HCT116 (cell line): ENCODE results near the gene SLC12A3. TPM values are rescaled to one million over a fixed set of nuclear protein-coding genes. Genes with fewer than 3 reads are reported as not detected.

Experiments used
- ATAC-seq: fragments of 200-7000 bp; cut with Tn5 transposase; 2 replicates; pipeline ENCODE4 v1.9.1; 2020; ENCODE audit warnings: mild to moderate bottlenecking, moderate library complexity
- BruUV-seq: library from RNA; stranded (reverse); fragments of 400-500 nt; replicated peaks from 2 replicates; lab custom pipeline; 2021; lab: Mats Ljungman, UMichigan
- CTCF ChIA-PET: fragments of 300-600 bp; sonication (Branson Sonifier 250); formaldehyde crosslinking; loops from one replicate; lab custom pipeline; 2021; ENCODE audit warnings: antibody characterized with exemption; lab: Charles Lee
- POLR2A ChIA-PET: fragments of 300-600, 350-600 bp; sonication (Branson Sonifier 250); formaldehyde crosslinking; loops from one replicate; lab custom pipeline; 2021; ENCODE audit warnings: antibody characterized with exemption; lab: Charles Lee
- RAD21 ChIA-PET, 2 experiments: fragments of 300-600 bp; sonication (Branson Sonifier 250); formaldehyde crosslinking; loops; one replicate each; lab custom pipeline; 2023; ENCODE audit warnings: low total read pairs in 2 of 2; ENCODE audit not compliant: uncharacterized antibody in 2 of 2, unreplicated experiment in 2 of 2, low non-redundant PET in 1 of 2; lab: Charles Lee
- DNase-seq: peaks from one replicate; pipeline ENCODE4 v3.0.0-alpha.2; 2010; ENCODE audit warnings: low read depth, low spot score
- H2AFZ ChIP-seq: fragments of 200-600 bp; shearing (Covaris generic), sonication (generic); 2 replicates; pipeline ENCODE4 v1.6.1; 2017; ENCODE audit warnings: low read depth, mixed run types, mixed read lengths, antibody characterized with exemption, low read length; ENCODE audit not compliant: poor library complexity, severe bottlenecking
- H3K27ac ChIP-seq: 2 replicates; pipeline ENCODE4 v1.5.1; 2012; ENCODE audit warnings: low read depth, low read length
- H3K27me3 ChIP-seq: fragments of 200-600 bp; sonication (generic); 2 replicates; pipeline ENCODE4 v1.6.1; 2016; ENCODE audit warnings: mixed run types, low read length, mixed read lengths; ENCODE audit not compliant: insufficient read depth
- H3K36me3 ChIP-seq, 2 experiments: fragments of 200-500 bp in 1 of 2; fragments of 200-600 bp in 1 of 2; sonication (Bioruptor generic) in 1 of 2; sonication (generic) in 1 of 2; 2 replicates each; pipeline versions ENCODE4 v1.5.1 to v1.6.1; 2014 to 2016; ENCODE audit warnings: low read length in 2 of 2, inconsistent platforms in 1 of 2, mixed read lengths in 1 of 2, mixed run types in 1 of 2; ENCODE audit not compliant: insufficient read depth in 2 of 2, control insufficient read depth in 1 of 2
- H3K4me1 ChIP-seq, 2 experiments: fragments of 200-600 bp in 1 of 2; sonication (generic) in 1 of 2; 2 replicates each; pipeline versions ENCODE4 v1.5.1 to v1.6.1; 2012 to 2017; ENCODE audit warnings: low read length in 2 of 2, inconsistent platforms in 1 of 2, mild to moderate bottlenecking in 1 of 2, mixed read lengths in 1 of 2, mixed run types in 1 of 2, moderate library complexity in 1 of 2; ENCODE audit not compliant: insufficient read depth in 2 of 2, control insufficient read depth in 1 of 2
- H3K4me2 ChIP-seq: fragments of 200-600 bp; sonication (generic); 2 replicates; pipeline ENCODE4 v1.6.1; 2017; ENCODE audit warnings: mixed run types, low read length, mixed read lengths
- H3K4me3 ChIP-seq, 2 experiments: fragments of 200-600 bp in 1 of 2; sonication (generic) in 1 of 2; replicated peaks in 1 of 2; 2 replicates each; pipeline ENCODE4 v1.5.1; 2011 to 2016; ENCODE audit warnings: low read length in 2 of 2, control low read depth in 1 of 2, low read depth in 1 of 2, mild to moderate bottlenecking in 1 of 2, mixed read lengths in 1 of 2, mixed run types in 1 of 2
- H3K79me2 ChIP-seq: fragments of 200-600 bp; sonication (generic); 2 replicates; pipeline ENCODE4 v1.6.1; 2017; ENCODE audit warnings: mild to moderate bottlenecking, mixed run types, low read length, moderate library complexity, mixed read lengths; ENCODE audit not compliant: insufficient read depth
- H3K9ac ChIP-seq: fragments of 200-600 bp; sonication (generic); 2 replicates; pipeline ENCODE4 v1.6.1; 2016; ENCODE audit warnings: low read length, mixed read lengths
- H3K9me2 ChIP-seq: fragments of 200-600 bp; sonication (generic), shearing (Covaris generic); 2 replicates; pipeline ENCODE4 v1.6.1; 2017; ENCODE audit warnings: mixed run types, mild to moderate bottlenecking, moderate library complexity; ENCODE audit not compliant: insufficient read depth
- H3K9me3 ChIP-seq, 2 experiments: fragments of 200-500 bp in 1 of 2; fragments of 200-600 bp in 1 of 2; sonication (Bioruptor generic) in 1 of 2; sonication (generic) in 1 of 2; 2 replicates each; pipeline ENCODE4 v1.6.1; 2014 to 2017; ENCODE audit warnings: low read length in 2 of 2, mixed read lengths in 2 of 2, inconsistent platforms in 1 of 2, low read depth in 1 of 2, mild to moderate bottlenecking in 1 of 2, mixed run types in 1 of 2, moderate library complexity in 1 of 2; ENCODE audit not compliant: control insufficient read depth in 1 of 2, insufficient read depth in 1 of 2
- H4K20me1 ChIP-seq: fragments of 200-600 bp; sonication (generic), shearing (Covaris generic); 2 replicates; pipeline ENCODE4 v1.6.1; 2017; ENCODE audit warnings: mixed run types, mild to moderate bottlenecking, moderate library complexity; ENCODE audit not compliant: insufficient read depth
- CBX3 ChIP-seq: IDR thresholded peaks from 2 replicates; pipeline ENCODE4 v1.6.1; 2012; ENCODE audit warnings: low read depth
- CEBPB ChIP-seq: IDR thresholded peaks from 2 replicates; pipeline ENCODE4 v1.6.1; 2012; ENCODE audit warnings: low read depth
- EGR1 ChIP-seq: IDR thresholded peaks from 2 replicates; pipeline ENCODE4 v1.6.1; 2012; ENCODE audit warnings: low read depth
- ELF1 ChIP-seq: IDR thresholded peaks from 2 replicates; pipeline ENCODE4 v1.6.1; 2012; ENCODE audit warnings: low read depth, borderline replicate concordance
- EZH2phosphoT487 ChIP-seq: fragments of 200-600 bp; IDR thresholded peaks from 2 replicates; pipeline ENCODE4 v1.6.1; 2018; ENCODE audit warnings: antibody characterized with exemption, borderline replicate concordance
- FOSL1 ChIP-seq: IDR thresholded peaks from 2 replicates; pipeline ENCODE4 v1.6.1; 2012; ENCODE audit warnings: low read depth
- JUND ChIP-seq: IDR thresholded peaks from 2 replicates; pipeline ENCODE4 v1.6.1; 2012
- POLR2A ChIP-seq: IDR thresholded peaks from 2 replicates; pipeline ENCODE4 v1.7.0; 2011; ENCODE audit warnings: borderline replicate concordance; ENCODE audit not compliant: insufficient read depth, insufficient read length; ENCODE audit errors: extremely low read depth
- POLR2AphosphoS5 ChIP-seq: IDR thresholded peaks from 2 replicates; pipeline ENCODE4 v1.6.1; 2011; ENCODE audit warnings: mild to moderate bottlenecking, low read depth, low read length, moderate library complexity
- RAD21 ChIP-seq: IDR thresholded peaks from 2 replicates; pipeline ENCODE4 v1.6.1; 2012; ENCODE audit warnings: low read depth, mild to moderate bottlenecking
- SIN3A ChIP-seq: IDR thresholded peaks from 2 replicates; pipeline ENCODE4 v1.6.1; 2012; ENCODE audit warnings: low read depth
- SP1 ChIP-seq: IDR thresholded peaks from 2 replicates; pipeline ENCODE4 v1.6.1; 2012; ENCODE audit warnings: low read depth
- SRF ChIP-seq: IDR thresholded peaks from 2 replicates; pipeline ENCODE4 v1.6.1; 2012; ENCODE audit warnings: low read depth
- YY1 ChIP-seq: IDR thresholded peaks from 2 replicates; pipeline ENCODE4 v1.6.1; 2011; ENCODE audit warnings: low read length, low read depth, moderate library complexity, mild to moderate bottlenecking; ENCODE audit not compliant: insufficient replicate concordance; ENCODE audit errors: extremely low read depth
- intact Hi-C: fragments of 100-400 bp; cut with micrococcal nuclease; formaldehyde crosslinking; loops from 2 replicates; pipeline ENCODE4 v1.10.0; 2022
- total RNA-seq: library from RNA; stranded (reverse); gene quantifications from one replicate; pipeline ENCODE4 v1.2.1, GENCODE V29; 2021; ENCODE audit not compliant: unreplicated experiment
- TF ChIP-seq, protein P1 (sequence below): IDR thresholded peaks from 2 replicates; pipeline ENCODE4 v1.6.1; 2012
- TF ChIP-seq, protein P2 (sequence below): IDR thresholded peaks from 2 replicates; pipeline ENCODE4 v1.6.1; 2011; ENCODE audit warnings: mild to moderate bottlenecking, low read length, moderate library complexity; ENCODE audit not compliant: insufficient replicate concordance; ENCODE audit errors: extremely low read depth
- TF ChIP-seq, protein P3 (sequence below): IDR thresholded peaks from 2 replicates; pipeline ENCODE4 v1.6.1; 2012
- TF ChIP-seq, protein P4 (sequence below): IDR thresholded peaks from 2 replicates; pipeline ENCODE4 v1.6.1; 2012; ENCODE audit warnings: low read depth

Gene SLC12A3
- total RNA-seq, 1 experiment from 2014 or later: not detected

DNA sequence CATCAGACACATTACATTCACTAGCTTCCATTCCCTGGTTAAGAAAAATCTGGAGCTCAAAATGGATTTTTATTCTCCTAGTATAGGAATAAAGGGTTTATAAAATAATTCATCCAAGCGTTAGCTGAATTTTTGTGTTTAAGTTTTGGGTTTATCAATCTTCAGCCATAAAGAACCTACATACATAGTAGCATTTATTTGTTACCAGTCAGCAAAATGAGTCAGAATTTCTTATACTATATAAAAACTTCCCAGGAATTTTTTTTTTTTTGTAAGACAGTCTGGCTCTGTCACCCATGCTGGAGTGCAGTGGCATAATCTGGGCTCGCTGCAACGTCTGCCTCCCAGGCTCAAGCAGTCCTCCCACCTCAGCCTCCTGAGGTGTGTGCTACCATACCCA, 40.2 kb upstream of the SLC12A3 start:
- Histone ChIP-seq H3K79me2 (no peaks in the 10 kb centered on the region), H3K36me3 (peaks cover 7 to 11% of the 10 kb centered on the region in 2 experiments; a peak in 3 of 4 replicates), H3K27me3 (no peaks in the 10 kb centered on the region), H3K27ac (no peak overlapping the region), H3K4me1 (no peaks in the 10 kb centered on the region)
- ChIA-PET CTCF (no interaction called here), RAD21 (no interaction called here)
- ATAC-seq: no peak
- BruUV-seq: no TSS peak
- intact Hi-C loops: no loop called here
- TF ChIP-seq, protein P1, sequence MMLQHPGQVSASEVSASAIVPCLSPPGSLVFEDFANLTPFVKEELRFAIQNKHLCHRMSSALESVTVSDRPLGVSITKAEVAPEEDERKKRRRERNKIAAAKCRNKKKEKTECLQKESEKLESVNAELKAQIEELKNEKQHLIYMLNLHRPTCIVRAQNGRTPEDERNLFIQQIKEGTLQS: no peak
- TF ChIP-seq JUND: no peak
- no peak for TF ChIP-seq POLR2A
- TF ChIP-seq YY1: no peak
- TF ChIP-seq SP1: no peak
- TF ChIP-seq, protein P2, sequence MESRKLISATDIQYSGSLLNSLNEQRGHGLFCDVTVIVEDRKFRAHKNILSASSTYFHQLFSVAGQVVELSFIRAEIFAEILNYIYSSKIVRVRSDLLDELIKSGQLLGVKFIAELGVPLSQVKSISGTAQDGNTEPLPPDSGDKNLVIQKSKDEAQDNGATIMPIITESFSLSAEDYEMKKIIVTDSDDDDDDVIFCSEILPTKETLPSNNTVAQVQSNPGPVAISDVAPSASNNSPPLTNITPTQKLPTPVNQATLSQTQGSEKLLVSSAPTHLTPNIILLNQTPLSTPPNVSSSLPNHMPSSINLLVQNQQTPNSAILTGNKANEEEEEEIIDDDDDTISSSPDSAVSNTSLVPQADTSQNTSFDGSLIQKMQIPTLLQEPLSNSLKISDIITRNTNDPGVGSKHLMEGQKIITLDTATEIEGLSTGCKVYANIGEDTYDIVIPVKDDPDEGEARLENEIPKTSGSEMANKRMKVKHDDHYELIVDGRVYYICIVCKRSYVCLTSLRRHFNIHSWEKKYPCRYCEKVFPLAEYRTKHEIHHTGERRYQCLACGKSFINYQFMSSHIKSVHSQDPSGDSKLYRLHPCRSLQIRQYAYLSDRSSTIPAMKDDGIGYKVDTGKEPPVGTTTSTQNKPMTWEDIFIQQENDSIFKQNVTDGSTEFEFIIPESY: no peak
- no peak for TF ChIP-seq CEBPB
- no peak for TF ChIP-seq CBX3
- TF ChIP-seq, all 23 proteins: peak for 0
- no peak overlapping the region for H2AFZ ChIP-seq
- no peak overlapping the region for H3K4me3 ChIP-seq
- H3K4me2 ChIP-seq: no peak overlapping the region
- H3K9me2 ChIP-seq: no peaks in the 10 kb centered on the region
- no peak overlapping the region for H3K9ac ChIP-seq
- H3K9me3 ChIP-seq: no peaks in the 10 kb centered on the region
- POLR2A ChIA-PET: no interaction called here
- no peaks in the 10 kb centered on the region for H4K20me1 ChIP-seq
- DNase-seq: no peak

DNA sequence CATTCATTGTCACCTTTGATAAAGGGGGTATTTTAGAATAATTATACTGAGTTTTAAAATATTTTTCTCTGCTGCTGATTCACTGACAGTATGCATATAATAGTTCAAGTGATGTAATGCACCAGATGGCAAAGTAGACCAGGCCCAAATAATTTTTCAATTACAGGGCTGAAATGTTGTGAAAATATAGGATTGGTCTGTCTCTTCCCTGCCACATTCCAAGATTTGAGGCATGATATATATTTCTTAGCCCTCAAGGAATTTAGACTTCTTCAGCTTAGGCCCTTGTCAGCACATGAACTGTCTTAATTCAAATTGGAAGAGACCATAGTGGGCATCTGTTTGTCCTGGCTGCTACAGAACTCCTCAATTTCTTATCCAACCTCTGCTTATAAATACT, 39.2 kb upstream of the SLC12A3 start:
- Histone ChIP-seq H3K27ac (no peak overlapping the region), H3K4me1 (no peaks in the 10 kb centered on the region), H3K4me3 (no peak overlapping the region), H3K9ac (no peak overlapping the region), H3K9me3 (no peaks in the 10 kb centered on the region), H3K79me2 (no peaks in the 10 kb centered on the region), H3K4me2 (no peak overlapping the region), H2AFZ (no peak overlapping the region), H4K20me1 (no peaks in the 10 kb centered on the region), H3K36me3 (peaks cover 10 to 11% of the 10 kb centered on the region in 2 experiments; a peak in 3 of 4 replicates), H3K9me2 (no peaks in the 10 kb centered on the region), H3K27me3 (no peaks in the 10 kb centered on the region)
- intact Hi-C loops: no loop called here
- BruUV-seq: no TSS peak
- no peak for DNase-seq
- POLR2A ChIA-PET: no interaction called here
- RAD21 ChIA-PET: no interaction called here
- no peak for ATAC-seq
- CTCF ChIA-PET: no interaction called here
- TF ChIP-seq SRF (no peak), SIN3A (no peak), FOSL1 (no peak), ELF1 (no peak), EZH2phosphoT487 (no peak), POLR2AphosphoS5 (no peak), CBX3 (no peak), RAD21 (no peak), EGR1 (no peak), CEBPB (no peak)
- TF ChIP-seq, protein P3, sequence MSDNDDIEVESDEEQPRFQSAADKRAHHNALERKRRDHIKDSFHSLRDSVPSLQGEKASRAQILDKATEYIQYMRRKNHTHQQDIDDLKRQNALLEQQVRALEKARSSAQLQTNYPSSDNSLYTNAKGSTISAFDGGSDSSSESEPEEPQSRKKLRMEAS: no peak
- TF ChIP-seq, protein P4, sequence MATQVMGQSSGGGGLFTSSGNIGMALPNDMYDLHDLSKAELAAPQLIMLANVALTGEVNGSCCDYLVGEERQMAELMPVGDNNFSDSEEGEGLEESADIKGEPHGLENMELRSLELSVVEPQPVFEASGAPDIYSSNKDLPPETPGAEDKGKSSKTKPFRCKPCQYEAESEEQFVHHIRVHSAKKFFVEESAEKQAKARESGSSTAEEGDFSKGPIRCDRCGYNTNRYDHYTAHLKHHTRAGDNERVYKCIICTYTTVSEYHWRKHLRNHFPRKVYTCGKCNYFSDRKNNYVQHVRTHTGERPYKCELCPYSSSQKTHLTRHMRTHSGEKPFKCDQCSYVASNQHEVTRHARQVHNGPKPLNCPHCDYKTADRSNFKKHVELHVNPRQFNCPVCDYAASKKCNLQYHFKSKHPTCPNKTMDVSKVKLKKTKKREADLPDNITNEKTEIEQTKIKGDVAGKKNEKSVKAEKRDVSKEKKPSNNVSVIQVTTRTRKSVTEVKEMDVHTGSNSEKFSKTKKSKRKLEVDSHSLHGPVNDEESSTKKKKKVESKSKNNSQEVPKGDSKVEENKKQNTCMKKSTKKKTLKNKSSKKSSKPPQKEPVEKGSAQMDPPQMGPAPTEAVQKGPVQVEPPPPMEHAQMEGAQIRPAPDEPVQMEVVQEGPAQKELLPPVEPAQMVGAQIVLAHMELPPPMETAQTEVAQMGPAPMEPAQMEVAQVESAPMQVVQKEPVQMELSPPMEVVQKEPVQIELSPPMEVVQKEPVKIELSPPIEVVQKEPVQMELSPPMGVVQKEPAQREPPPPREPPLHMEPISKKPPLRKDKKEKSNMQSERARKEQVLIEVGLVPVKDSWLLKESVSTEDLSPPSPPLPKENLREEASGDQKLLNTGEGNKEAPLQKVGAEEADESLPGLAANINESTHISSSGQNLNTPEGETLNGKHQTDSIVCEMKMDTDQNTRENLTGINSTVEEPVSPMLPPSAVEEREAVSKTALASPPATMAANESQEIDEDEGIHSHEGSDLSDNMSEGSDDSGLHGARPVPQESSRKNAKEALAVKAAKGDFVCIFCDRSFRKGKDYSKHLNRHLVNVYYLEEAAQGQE: no peak
